GM06990 (cell line): Measurements from ENCODE around the gene CCSAP.

Source experiments
- DNase-seq: peaks from one replicate; pipeline ENCODE4 v3.0.0-alpha.2; 2011; ENCODE audit not compliant: insufficient read length; ENCODE audit errors: extremely low read depth
- H3K27me3 ChIP-seq: replicated peaks from 2 replicates; pipeline ENCODE4 v1.6.0; 2011; ENCODE audit warnings: low read length; ENCODE audit not compliant: control insufficient read depth, insufficient read depth
- H3K36me3 ChIP-seq: 2 replicates; pipeline ENCODE4 v1.5.1; 2011; ENCODE audit warnings: low read length; ENCODE audit not compliant: control insufficient read depth, insufficient read depth
- H3K4me3 ChIP-seq: replicated peaks from 2 replicates; pipeline ENCODE4 v1.5.1; 2011; ENCODE audit warnings: low read depth, mild to moderate bottlenecking, control low read depth, low read length
- TF ChIP-seq, protein P1 (sequence below): IDR thresholded peaks from 2 replicates; pipeline ENCODE4 v1.5.1; 2011; ENCODE audit warnings: low read length, control low read depth, mild to moderate bottlenecking, inconsistent platforms; ENCODE audit not compliant: insufficient read depth, poor library complexity, severe bottlenecking

CCSAP gene

DNA sequence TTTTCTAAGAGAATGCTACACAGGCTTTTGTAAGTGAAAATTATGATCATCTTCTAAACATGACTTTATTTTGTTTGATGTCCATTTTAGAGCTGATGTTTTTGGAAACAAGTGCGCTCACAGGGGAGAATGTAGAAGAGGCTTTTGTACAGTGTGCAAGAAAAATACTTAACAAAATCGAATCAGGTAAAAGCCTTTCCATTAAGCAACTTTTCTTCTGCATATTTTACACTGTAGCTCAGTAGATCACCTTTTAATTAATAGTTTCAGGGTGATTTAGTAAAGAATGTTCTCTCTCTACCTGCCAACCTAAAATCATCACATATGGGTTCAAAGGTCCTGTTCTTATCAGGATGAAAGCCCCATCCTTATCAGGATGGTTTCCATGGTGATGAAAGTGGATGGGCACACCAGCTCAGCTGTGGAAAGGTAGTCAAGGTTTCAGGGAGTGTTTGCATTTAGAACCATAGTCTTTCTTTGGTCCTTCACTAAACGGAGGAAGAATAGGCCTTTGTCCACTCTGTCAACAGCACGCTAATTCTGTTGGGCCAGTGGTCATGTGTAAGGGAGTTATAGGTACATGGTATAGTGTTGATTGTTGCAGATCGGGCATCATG, 43.9 kb downstream of the CCSAP start:
- no peak for DNase-seq
- no peaks in the 10 kb centered on the region for H3K27me3 ChIP-seq
- no peak overlapping the region for H3K4me3 ChIP-seq
- TF ChIP-seq, protein P1, sequence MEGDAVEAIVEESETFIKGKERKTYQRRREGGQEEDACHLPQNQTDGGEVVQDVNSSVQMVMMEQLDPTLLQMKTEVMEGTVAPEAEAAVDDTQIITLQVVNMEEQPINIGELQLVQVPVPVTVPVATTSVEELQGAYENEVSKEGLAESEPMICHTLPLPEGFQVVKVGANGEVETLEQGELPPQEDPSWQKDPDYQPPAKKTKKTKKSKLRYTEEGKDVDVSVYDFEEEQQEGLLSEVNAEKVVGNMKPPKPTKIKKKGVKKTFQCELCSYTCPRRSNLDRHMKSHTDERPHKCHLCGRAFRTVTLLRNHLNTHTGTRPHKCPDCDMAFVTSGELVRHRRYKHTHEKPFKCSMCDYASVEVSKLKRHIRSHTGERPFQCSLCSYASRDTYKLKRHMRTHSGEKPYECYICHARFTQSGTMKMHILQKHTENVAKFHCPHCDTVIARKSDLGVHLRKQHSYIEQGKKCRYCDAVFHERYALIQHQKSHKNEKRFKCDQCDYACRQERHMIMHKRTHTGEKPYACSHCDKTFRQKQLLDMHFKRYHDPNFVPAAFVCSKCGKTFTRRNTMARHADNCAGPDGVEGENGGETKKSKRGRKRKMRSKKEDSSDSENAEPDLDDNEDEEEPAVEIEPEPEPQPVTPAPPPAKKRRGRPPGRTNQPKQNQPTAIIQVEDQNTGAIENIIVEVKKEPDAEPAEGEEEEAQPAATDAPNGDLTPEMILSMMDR = no peak
- peaks cover 5% of the 10 kb centered on the region for H3K36me3 ChIP-seq

DNA sequence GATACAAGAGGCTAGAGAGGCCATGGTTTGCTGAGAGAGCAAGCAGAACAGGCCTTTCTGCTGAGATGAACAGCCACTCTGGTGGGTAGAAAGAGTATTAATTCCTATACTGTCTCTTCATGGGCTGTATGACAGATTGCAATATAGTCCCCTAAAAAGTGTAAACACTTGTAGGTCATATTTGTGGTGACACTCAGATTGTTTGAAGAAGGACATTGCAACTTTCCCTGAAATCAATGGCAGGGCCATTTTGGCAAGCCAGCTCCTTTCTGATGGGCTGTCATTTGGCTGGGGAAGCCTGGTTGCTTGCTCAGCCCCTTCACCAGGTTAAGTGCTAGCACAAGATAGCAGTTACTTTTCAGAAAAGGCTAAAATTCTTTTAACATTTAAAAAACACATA, 44.4 kb downstream of the CCSAP start:
- Histone ChIP-seq H3K27me3 (no peaks in the 10 kb centered on the region), H3K36me3 (peaks cover 5% of the 10 kb centered on the region), H3K4me3 (no peak overlapping the region)
- TF ChIP-seq, protein P1 = no peak
- DNase-seq = no peak

DNA sequence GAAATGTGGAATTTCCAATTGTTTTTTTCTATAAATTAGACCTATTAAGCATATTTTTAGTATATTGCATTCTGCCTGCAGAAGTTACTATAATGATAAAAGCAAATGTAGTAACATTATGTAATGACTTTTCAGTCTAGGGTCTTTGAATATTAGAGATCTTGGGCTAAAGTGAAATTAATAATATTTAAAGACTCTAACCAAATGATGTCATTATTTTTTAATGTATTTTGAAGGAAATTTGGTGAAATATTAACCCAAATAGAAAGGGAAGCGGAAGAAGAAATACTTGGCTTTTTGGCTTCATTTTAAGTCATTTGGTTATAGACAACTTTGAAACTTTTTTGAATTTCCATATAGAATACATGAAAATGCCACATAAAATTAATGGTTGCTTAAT, 45.1 kb downstream of the CCSAP start:
- TF ChIP-seq, protein P1 = no peak
- Histone ChIP-seq H3K36me3 (peaks cover 4% of the 10 kb centered on the region), H3K27me3 (no peaks in the 10 kb centered on the region), H3K4me3 (no peak overlapping the region)
- DNase-seq = no peak

DNA sequence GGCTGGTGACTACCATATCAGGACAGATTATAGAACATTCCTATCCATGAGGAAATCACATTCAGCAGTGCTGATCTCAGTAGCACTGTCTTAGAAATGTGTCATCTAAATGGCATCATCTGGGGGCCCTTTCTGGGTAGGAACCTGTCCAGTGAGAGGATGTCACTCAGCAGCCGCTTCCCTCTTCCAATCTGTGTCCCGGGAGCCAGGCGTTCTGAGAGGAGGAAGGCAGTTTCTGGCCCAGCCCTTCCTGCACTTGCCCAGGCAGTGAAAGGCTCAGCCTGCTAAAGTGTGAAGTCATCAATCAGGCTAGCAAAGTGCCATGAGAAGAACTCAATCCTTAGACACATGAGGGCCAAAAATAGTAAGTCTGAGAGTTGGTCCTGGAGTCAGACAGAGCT, 46.3 kb downstream of the CCSAP start:
- no peak for DNase-seq

DNA sequence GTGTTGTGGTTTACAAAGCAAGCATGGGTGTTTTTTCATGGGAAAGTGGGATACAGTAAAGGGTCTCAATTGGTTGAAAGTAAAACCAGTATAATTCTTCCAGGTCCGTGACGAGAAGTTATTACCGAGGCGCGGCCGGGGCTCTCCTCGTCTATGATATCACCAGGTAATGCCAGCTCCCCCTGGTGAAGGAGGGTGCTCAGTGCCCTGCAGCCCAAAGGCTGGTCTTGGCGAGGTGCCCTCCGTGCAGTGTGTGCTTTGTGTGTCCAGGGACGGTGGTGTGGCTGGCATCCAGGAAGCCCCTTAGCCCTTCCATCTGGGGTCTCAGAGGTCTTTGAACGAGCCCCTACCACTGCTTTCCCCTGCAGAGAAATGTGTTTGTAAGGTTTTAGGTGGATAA, 47.1 kb downstream of the CCSAP start:
- Histone ChIP-seq H3K27me3 (no peaks in the 10 kb centered on the region), H3K36me3 (peaks cover 5% of the 10 kb centered on the region), H3K4me3 (no peak overlapping the region)
- DNase-seq = no peak
- TF ChIP-seq, protein P1 = no peak

More for the DNA sequence above, 46.3 kb downstream of the CCSAP start:
- H3K4me3 ChIP-seq = no peak overlapping the region
- peaks cover 5% of the 10 kb centered on the region for H3K36me3 ChIP-seq
- no peaks in the 10 kb centered on the region for H3K27me3 ChIP-seq
- TF ChIP-seq, protein P1 = no peak
